Suprapubic skin (tissue), 4 donors: Measurements from ENCODE around the gene USP47.

Experiments used
- CTCF ChIP-seq, 2 donors: fragments of 200-600 bp in 1 of 2; fragments of 450-650 bp in 1 of 2; sonication (generic) in 1 of 2; IDR thresholded peaks; one replicate each; pipeline ENCODE4 v1.5.1; 2016 to 2019; ENCODE audit warnings: antibody characterized with exemption in 2 of 2, mild to moderate bottlenecking in 1 of 2, moderate library complexity in 1 of 2
- EP300 ChIP-seq: sonication (generic); formaldehyde crosslinking; IDR thresholded peaks from one replicate; pipeline ENCODE4 v1.6.1; 2017; ENCODE audit warnings: antibody characterized with exemption
- POLR2A ChIP-seq, 2 donors: fragments of 450-650 bp; IDR thresholded peaks; one replicate each; pipeline ENCODE4 v1.6.1; 2017; ENCODE audit warnings: antibody characterized with exemption in 2 of 2, mild to moderate bottlenecking in 2 of 2, moderate library complexity in 2 of 2
- POLR2AphosphoS5 ChIP-seq, 3 donors: sonication (generic); formaldehyde crosslinking; IDR thresholded peaks; one replicate each; pipeline ENCODE4 v1.6.1; 2017; ENCODE audit warnings: antibody characterized with exemption in 3 of 3

DNA sequence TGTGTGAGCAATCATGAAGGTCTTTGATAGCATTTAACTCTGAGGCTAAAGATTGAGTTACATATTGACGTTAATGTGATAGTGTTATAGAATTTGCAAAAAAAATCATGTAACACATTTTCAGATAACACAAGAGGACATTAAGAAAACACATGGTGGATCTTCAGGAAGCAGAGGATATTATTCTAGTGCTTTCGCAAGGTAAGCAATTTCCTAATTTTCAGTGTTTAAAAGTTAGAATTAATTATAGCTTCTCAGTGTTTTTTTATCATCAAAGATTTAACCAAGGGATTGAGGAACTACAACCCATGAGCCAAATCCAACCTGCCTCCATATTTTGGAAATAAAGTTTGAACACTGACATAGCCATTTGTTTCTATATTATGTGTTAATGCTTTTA lies 88.1 kb downstream of the USP47 start:
- no peak for TF ChIP-seq CTCF (IDR thresholded peaks at IDR 0.05)
- no peak for TF ChIP-seq POLR2AphosphoS5 (IDR thresholded peaks at IDR 0.05)
- TF ChIP-seq POLR2A (IDR thresholded peaks at IDR 0.05): no peak
- TF ChIP-seq EP300: no peak
